Left ventricle myocardium inferior (tissue), 1 donor: ENCODE measurements around the gene CIAPIN1. TPM values are rescaled to one million over a fixed set of nuclear protein-coding genes. Genes with fewer than 3 reads are reported as not detected.
A peak's percentile ranks its signal among the peaks of the same experiment; 100 is the strongest.

Experiments used
- DNase-seq: peaks from one replicate; pipeline ENCODE4 v3.0.0-alpha.2; 2020
- H3K27ac ChIP-seq: fragments of 200-600 bp; replicated peaks from 2 replicates; pipeline ENCODE4 v1.8.0; 2021
- H3K27me3 ChIP-seq: fragments of 200-600 bp; 2 replicates; pipeline ENCODE4 v1.8.0; 2021; ENCODE audit warnings: low read depth
- H3K36me3 ChIP-seq: fragments of 200-600 bp; 2 replicates; pipeline ENCODE4 v1.8.0; 2021
- H3K4me1 ChIP-seq: fragments of 200-600 bp; 2 replicates; pipeline ENCODE4 v1.8.0; 2021
- H3K4me3 ChIP-seq: fragments of 200-600 bp; 2 replicates; pipeline ENCODE4 v1.8.0; 2021; ENCODE audit warnings: mild to moderate bottlenecking, moderate library complexity
- H3K9me3 ChIP-seq: fragments of 200-600 bp; replicated peaks from 2 replicates; pipeline ENCODE4 v1.8.0; 2021
- intact Hi-C: fragments of 100-400 bp; cut with micrococcal nuclease; formaldehyde crosslinking; loops from one replicate; pipeline ENCODE4 v1.11.0; 2022
- total RNA-seq: library from RNA; stranded (reverse); fragmentation: NEBNext Ultra II Directional; extraction: Animal tissue kit (Norgen Biotek cat#: 25700); gene quantifications from one replicate; pipeline ENCODE4 v1.2.1, GENCODE V29; 2021
- TF ChIP-seq, protein P1 (sequence below): fragments of 200-600 bp; IDR thresholded peaks from 2 replicates; pipeline ENCODE4 v1.8.0; 2021; ENCODE audit warnings: antibody characterized with exemption, mild to moderate bottlenecking, borderline replicate concordance
- donor health status: DM: no; HTN: yes; CAD: no; lungs with severe emphysema.

CIAPIN1 gene
- total RNA-seq, 1 donor from 2014 or later, result 43.2 TPM

DNA sequence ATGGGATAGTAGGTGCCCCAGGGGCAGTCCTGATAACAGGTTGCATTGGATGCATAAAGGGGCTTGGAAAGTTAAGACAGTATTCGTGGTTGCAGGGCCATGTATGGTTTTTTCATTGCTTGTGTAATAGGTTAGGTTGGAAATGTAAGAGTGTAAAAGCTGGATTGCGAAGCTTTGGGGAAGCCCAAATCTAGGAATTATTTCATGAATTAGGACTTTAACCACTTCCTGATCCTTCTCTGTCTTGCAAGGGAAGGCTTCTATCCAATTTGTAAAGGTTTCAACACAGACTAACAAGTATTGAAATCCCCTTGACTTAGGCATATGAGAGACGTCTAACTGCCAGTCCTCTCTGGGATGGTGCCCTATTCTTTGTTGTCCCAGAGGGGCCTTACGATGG lies 50.4 kb downstream of the CIAPIN1 start:
- no peak for DNase-seq
- no peak overlapping the region for H3K27ac ChIP-seq
- H3K4me3 ChIP-seq, result no peak overlapping the region
- intact Hi-C loops, result no loop called here
- TF ChIP-seq, protein P1, sequence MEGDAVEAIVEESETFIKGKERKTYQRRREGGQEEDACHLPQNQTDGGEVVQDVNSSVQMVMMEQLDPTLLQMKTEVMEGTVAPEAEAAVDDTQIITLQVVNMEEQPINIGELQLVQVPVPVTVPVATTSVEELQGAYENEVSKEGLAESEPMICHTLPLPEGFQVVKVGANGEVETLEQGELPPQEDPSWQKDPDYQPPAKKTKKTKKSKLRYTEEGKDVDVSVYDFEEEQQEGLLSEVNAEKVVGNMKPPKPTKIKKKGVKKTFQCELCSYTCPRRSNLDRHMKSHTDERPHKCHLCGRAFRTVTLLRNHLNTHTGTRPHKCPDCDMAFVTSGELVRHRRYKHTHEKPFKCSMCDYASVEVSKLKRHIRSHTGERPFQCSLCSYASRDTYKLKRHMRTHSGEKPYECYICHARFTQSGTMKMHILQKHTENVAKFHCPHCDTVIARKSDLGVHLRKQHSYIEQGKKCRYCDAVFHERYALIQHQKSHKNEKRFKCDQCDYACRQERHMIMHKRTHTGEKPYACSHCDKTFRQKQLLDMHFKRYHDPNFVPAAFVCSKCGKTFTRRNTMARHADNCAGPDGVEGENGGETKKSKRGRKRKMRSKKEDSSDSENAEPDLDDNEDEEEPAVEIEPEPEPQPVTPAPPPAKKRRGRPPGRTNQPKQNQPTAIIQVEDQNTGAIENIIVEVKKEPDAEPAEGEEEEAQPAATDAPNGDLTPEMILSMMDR, result no peak
- peaks cover 10% of the 10 kb centered on the region for H3K4me1 ChIP-seq
- no peaks in the 10 kb centered on the region for H3K9me3 ChIP-seq
- H3K36me3 ChIP-seq, result no peaks in the 10 kb centered on the region
- H3K27me3 ChIP-seq, result no peaks in the 10 kb centered on the region

DNA sequence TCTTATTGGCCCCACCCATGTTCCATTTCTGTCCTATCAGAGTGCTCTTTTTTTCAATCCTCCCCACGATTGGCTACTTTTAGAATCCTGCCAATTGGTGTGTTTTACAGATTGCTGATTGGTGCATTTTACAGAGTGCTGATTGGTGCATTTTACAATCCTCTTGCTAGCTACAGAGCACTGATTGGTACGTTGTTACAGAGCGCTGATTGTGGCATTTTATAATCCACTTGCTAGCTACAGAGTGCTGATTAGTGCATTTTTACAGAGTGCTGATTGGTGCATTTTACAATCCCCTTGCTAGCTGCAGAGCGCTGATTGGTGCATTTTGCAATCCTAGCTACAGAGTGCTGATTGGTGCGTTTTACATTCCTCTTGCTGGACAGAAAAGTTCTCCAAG lies 52.2 kb downstream of the CIAPIN1 start:
- H3K4me1 ChIP-seq, result peaks cover 23% of the 10 kb centered on the region
- no peak overlapping the region for H3K4me3 ChIP-seq
- peak overlapping the region; percentile 5 for H3K27ac ChIP-seq
- H3K36me3 ChIP-seq, result no peaks in the 10 kb centered on the region
- no peak for DNase-seq
- no peaks in the 10 kb centered on the region for H3K9me3 ChIP-seq
- no peaks in the 10 kb centered on the region for H3K27me3 ChIP-seq
- intact Hi-C loops, result no loop called here
- TF ChIP-seq, protein P1, result no peak

DNA sequence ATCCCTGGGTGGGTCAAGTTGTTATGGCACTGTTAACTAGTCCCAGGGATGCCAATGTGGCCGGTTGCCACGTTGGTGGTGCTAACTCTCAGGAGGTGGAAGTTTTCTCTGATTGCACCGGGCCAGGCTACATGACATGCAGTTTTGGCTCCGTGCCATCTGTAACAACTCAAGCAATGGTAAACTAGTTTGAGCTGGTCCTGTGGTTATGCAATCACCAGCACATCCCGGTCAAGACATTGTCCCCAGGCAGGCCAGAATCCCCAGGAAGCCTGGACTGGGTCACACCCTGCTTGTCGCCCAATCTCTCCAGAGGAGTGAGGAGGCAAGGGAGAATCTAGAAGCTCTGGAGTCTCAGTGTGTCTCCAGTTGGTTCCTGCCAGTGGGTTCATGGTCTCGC lies 52.7 kb downstream of the CIAPIN1 start:
- TF ChIP-seq, protein P1, result no peak
- Histone ChIP-seq H3K36me3 (no peaks in the 10 kb centered on the region), H3K27ac (peak overlapping the region; percentile 5), H3K4me1 (peaks cover 23% of the 10 kb centered on the region), H3K27me3 (no peaks in the 10 kb centered on the region), H3K9me3 (no peaks in the 10 kb centered on the region), H3K4me3 (no peak overlapping the region)
- DNase-seq, result no peak
- intact Hi-C loops, result no loop called here

DNA sequence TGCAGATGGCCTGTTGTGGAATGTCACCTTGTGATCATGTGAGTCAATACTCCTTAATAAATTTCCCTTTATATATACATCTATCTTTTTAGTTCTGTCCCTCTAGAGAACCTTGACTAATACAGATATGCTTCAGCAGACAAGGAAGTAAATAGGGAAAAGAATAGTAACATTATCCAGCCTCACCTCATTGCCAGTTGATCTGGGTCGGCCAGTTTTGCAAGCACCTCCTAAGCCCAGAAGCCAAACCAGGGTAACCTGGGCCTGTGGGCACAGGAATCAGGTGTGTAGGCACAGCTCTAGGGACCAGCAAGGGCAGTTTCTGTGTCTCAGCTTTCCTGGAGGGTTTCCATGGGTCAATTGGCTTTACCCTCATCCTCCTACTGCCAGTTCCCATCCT lies 54.5 kb downstream of the CIAPIN1 start:
- no peaks in the 10 kb centered on the region for H3K9me3 ChIP-seq
- H3K4me3 ChIP-seq, result no peak overlapping the region
- no peak for DNase-seq
- H3K27ac ChIP-seq, result no peak overlapping the region
- H3K27me3 ChIP-seq, result no peaks in the 10 kb centered on the region
- intact Hi-C loops, result no loop called here
- no peaks in the 10 kb centered on the region for H3K36me3 ChIP-seq
- peaks cover 31% of the 10 kb centered on the region for H3K4me1 ChIP-seq
- TF ChIP-seq, protein P1, result no peak

DNA sequence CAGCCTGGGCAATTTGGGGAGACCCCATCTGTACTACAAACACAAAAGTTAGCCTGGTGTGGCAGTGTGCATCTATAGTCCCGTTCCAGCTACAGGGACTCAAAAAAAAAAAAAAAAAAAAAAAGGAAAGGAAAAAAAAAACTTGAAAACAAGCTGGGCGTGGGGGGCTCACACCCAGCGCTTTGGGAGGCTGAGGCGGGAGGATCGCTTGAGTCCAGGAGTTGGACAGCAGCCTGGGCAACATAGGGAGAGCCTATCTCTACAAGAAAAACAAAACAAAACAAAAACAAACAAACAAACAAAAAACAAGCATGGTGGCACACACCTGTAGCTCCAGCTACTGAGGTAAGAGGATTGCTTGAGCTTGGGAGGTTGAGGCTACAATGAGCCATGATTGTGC lies 55.5 kb downstream of the CIAPIN1 start:
- no peaks in the 10 kb centered on the region for H3K36me3 ChIP-seq
- H3K27ac ChIP-seq, result no peak overlapping the region
- H3K9me3 ChIP-seq, result no peaks in the 10 kb centered on the region
- intact Hi-C loops, result no loop called here
- H3K27me3 ChIP-seq, result no peaks in the 10 kb centered on the region
- no peak for DNase-seq
- no peak overlapping the region for H3K4me3 ChIP-seq
- TF ChIP-seq, protein P1, result no peak
- H3K4me1 ChIP-seq, result peaks cover 40% of the 10 kb centered on the region

DNA sequence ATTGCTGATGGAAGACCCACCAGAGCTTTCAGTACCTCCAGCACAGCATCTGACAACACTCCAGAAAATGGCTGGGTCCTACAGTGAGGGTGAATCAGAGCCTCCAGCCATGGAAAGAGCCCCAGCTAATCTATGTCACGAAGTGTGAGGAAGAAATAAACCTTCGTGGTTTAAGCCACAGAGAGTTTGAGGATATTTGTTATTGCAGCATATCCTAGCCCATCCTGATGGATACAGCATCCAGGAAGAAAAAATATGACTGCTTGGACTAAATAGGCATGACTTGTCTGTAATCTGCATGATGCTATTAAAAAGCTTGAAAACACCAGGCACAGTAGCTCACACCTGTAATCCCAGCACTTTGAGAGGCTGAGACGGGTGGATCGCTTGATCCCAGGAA lies 55.9 kb downstream of the CIAPIN1 start:
- Histone ChIP-seq H3K27me3 (no peaks in the 10 kb centered on the region), H3K9me3 (no peaks in the 10 kb centered on the region), H3K27ac (peak overlapping the region; percentile 53), H3K36me3 (no peaks in the 10 kb centered on the region), H3K4me3 (no peak overlapping the region), H3K4me1 (peaks cover 44% of the 10 kb centered on the region)
- intact Hi-C loops, result no loop called here
- TF ChIP-seq, protein P1, result no peak
- no peak for DNase-seq
